ENCODE measurements around the gene IFT43. TPM values are rescaled to one million over a fixed set of nuclear protein-coding genes. Genes with fewer than 3 reads are reported as not detected.
A peak's percentile ranks its signal among the peaks of the same experiment; 100 is the strongest.

Gene IFT43
- total RNA-seq, 2 donors from 2014 or later = 7.9 to 11.5 TPM

DNA sequence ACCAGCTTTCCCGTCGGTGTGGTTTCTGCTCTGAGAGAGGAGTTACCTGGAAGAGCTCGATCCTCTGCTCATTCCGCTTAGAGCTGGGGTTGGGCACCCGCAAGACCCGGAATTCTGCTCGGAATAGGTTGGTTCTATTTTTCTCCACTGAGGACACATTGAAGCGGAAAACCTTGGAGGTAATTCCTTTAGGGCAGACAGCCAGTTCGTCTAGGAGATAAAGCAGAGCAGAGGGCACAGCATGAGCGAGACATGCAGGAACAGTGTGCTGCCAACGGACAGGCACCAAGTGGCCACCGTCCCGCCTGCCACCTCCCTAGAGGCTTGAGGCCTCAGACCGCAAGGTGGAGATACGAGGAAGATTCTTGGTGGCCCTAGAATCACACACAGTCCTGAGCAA, 14.1 kb upstream of the IFT43 start:
- Mint-ChIP-seq H3K9me3 (no peaks in the 10 kb centered on the region), H3K36me3 (no peaks in the 10 kb centered on the region), H3K4me3 (no peak overlapping the region), H3K4me1 (ENCODE audit: low read depth in 2 of 2) (no peaks in the 10 kb centered on the region), H3K27ac (no peak overlapping the region), H3K27me3 (no peaks in the 10 kb centered on the region)
- no peak for DNase-seq (ENCODE audit: low spot score)
- ATAC-seq = no peak

DNA sequence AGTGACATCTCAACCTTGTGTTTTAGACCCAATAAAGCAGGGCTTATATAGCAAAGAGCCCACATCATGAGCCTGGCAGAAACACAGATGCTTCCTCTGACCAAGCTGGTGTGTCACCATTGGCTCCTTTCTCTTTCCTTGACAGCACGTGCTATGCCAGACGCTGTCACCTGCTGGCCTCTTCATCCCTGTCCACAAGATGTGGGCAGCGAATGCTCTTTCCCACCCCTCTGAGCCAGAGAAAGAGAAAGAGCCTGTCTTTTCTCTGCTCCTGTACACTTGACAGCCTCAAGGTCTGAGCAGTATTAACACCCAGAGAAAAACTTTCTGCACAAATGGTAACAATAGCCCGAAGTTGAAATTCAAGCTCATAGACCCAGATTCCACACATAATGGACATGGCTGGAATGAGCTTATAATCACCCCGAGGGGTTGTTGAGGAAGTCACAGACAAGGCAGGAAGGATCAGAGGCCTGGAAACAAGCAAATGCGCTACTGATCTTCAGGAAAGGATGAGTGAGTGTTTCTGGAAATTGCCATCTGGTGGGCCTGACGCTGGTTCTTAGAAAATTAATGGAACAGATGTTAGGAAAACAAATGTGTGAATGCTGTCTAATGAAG, 12.7 kb upstream of the IFT43 start:
- Mint-ChIP-seq H3K9me3 (no peaks in the 10 kb centered on the region), H3K36me3 (no peaks in the 10 kb centered on the region), H3K27ac (no peak overlapping the region), H3K4me3 (no peak overlapping the region), H3K27me3 (no peaks in the 10 kb centered on the region), H3K4me1 (ENCODE audit: low read depth in 2 of 2) (no peaks in the 10 kb centered on the region)
- DNase-seq (ENCODE audit: low spot score) (no peak), ATAC-seq (no peak)

DNA sequence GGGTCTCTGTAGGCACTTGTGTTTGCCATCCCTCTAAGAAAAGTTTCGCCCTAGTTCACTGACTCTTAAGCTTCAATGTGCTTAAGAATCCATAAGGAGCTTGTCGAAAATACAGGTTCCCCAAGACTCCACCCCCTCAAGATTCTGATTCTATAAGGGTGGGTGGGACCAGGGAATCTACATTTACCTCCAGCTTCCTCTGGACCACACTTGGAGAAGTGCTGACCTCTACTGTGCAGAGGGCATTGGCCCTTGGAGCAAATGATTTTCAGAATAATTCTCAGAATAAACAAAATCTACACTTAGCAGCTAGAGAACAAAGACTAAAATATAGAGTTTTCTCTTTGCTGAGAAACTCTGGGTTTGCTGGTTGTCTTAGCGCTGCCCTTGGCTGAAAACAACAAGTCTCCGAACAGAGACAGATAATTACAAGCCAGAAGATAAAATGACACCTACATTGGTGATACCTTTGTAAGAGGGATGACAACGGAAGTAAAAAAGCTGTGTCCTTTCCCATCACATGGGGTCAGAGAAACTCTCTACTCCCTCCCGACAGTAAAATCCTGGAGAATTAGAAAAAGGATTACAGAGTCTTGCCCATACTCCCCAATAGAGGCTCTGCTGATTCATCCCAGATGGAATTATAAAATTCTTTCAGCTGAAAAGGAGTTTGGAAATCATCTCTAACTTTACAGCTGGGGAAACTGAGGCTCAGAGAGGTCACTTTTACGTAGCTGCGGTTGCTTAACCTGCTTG, 8.6 kb upstream of the IFT43 start:
- Mint-ChIP-seq H3K27me3 (no peaks in the 10 kb centered on the region), H3K4me1 (ENCODE audit: low read depth in 2 of 2) (peaks cover 30 to 32% of the 10 kb centered on the region in 2 donors), H3K9me3 (no peaks in the 10 kb centered on the region), H3K27ac (no peak overlapping the region), H3K36me3 (no peaks in the 10 kb centered on the region), H3K4me3 (no peak overlapping the region)
- ATAC-seq (no peak), DNase-seq (ENCODE audit: low spot score) (no peak)

DNA sequence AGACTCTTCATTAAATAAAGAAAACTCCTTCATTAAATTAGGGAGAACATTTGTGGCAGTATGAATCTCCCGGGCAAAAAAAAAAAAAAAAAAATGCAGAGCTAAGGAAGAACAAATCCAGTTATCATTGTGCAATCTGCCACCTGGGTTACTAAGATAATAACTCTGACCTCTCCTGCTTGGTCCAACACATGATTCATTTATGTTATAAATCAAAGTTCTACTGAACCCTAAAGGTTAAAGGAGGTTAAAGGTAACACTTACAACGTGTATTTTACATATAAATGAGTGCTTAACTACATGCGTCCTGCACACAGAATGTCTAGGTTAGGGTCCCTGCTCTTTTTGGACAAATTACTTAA, 8.0 kb upstream of the IFT43 start:
- no peak for ATAC-seq
- no peak overlapping the region for H3K4me3 Mint-ChIP-seq
- no peaks in the 10 kb centered on the region for H3K36me3 Mint-ChIP-seq
- H3K27me3 Mint-ChIP-seq = no peaks in the 10 kb centered on the region
- H3K9me3 Mint-ChIP-seq = no peaks in the 10 kb centered on the region
- no peak for DNase-seq (ENCODE audit: low spot score)
- peaks cover 31 to 32% of the 10 kb centered on the region in 2 donors for H3K4me1 Mint-ChIP-seq (ENCODE audit: low read depth in 2 of 2)
- no peak overlapping the region for H3K27ac Mint-ChIP-seq

DNA sequence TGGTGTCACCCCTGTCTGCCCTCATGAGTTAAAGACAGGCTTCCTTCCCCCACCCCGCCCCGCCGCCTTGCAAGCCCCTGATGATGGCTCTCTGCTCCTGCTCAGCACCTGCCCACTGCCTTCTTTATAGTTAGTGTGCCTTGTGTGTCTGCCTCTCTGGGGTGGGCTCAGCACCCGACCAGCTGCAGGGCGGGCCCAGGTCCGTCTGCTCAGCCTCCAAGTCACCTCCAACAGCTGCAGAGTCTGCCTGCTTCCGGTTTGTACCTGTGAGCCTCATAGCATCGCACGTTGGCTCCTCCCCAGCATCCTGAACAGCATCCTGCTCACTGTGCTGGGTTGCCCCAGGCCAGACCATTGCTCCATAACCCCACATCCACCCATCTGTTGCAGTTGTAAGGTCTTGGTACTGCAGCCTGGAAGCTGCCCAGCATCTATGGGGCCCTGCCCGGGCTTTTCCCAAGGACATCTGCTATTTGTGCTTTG, 7.3 kb upstream of the IFT43 start:
- Mint-ChIP-seq H3K4me3 (no peak overlapping the region), H3K4me1 (ENCODE audit: low read depth in 2 of 2) (peaks cover 31 to 32% of the 10 kb centered on the region in 2 donors), H3K36me3 (no peaks in the 10 kb centered on the region), H3K27ac (peak overlapping the region in 1 of 2 donors; percentile 58), H3K9me3 (no peaks in the 10 kb centered on the region), H3K27me3 (no peaks in the 10 kb centered on the region)
- no peak for DNase-seq (ENCODE audit: low spot score)
- no peak for ATAC-seq

DNA sequence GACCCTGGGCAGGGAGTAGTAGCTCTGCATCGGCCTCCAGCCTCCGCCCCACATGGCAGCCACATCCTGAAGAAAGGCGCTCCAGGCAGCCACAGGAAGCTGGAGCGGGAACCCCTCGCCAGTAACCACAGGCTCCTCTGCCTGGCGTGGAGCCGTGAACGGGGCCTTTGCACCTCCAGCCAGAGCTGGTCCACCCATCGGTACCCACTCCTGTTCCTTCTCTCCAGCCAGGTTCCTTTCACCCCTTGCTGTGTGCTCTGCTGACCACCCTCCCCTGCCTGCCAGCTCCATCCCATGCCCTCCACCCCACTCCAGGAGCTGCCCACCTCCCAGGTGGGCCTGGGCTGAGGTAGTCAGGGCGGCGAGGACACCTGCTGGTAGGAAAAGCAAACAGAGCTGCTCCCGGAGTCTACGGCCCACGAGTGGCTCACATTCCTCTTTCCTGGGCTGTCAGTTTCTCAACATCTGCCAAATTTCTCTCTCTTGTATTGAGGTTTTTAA, 6.4 kb upstream of the IFT43 start:
- no peak for ATAC-seq
- no peaks in the 10 kb centered on the region for H3K36me3 Mint-ChIP-seq
- H3K4me3 Mint-ChIP-seq = no peak overlapping the region
- DNase-seq (ENCODE audit: low spot score) = no peak
- H3K27ac Mint-ChIP-seq = peak overlapping the region in 1 of 2 donors; percentile 58
- peaks cover 31 to 32% of the 10 kb centered on the region in 2 donors for H3K4me1 Mint-ChIP-seq (ENCODE audit: low read depth in 2 of 2)
- H3K27me3 Mint-ChIP-seq = no peaks in the 10 kb centered on the region
- no peaks in the 10 kb centered on the region for H3K9me3 Mint-ChIP-seq

DNA sequence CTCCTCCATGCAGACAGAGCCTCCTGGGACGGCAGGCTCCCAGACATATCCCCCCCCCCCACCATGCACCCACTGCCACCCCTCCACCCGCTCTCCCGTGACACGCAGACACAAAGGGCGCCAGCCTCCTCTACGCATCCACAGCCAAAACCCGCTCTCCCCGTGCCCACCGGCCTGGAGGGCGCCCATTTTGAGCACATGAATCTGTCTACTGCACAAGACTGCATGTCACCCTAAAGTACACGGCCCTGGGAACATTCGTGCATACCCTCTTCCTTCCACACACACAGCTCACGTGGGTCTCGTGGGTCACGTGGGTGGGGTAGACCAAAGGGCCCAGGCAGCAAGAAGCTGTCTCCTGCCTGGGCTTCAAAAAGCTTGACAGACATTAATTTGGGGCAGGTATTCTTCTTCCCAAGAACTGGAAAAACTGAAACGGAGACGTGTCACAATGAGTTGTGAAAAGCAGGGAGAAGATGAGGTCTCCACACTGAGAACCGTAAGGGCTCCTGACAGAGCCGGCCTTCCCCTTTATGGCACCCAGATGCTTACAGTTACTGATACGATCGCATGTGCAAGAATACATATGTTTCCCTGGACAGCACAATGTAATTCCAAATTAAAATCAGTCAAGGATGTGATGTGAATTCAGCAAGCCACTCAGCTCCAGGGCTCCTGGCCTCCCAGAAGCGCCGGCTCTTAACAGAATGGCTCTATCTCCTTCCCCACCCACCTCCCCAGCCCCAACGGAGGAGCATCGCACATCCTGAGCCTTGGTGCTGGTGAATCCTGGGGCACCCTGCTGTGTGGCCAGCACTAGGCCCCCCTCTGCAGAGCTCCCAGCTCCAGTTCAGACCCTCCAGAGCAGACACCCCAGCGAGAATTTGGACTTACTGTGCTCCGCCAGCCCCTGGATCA, 5.7 kb upstream of the IFT43 start:
- Mint-ChIP-seq H3K27ac (peak overlapping the region; percentile 69 to 84), H3K27me3 (no peaks in the 10 kb centered on the region), H3K36me3 (no peaks in the 10 kb centered on the region), H3K4me1 (ENCODE audit: low read depth in 2 of 2) (peaks cover 32% of the 10 kb centered on the region in 2 donors), H3K4me3 (no peak overlapping the region), H3K9me3 (no peaks in the 10 kb centered on the region)
- no peak for DNase-seq (ENCODE audit: low spot score)
- no peak for ATAC-seq

DNA sequence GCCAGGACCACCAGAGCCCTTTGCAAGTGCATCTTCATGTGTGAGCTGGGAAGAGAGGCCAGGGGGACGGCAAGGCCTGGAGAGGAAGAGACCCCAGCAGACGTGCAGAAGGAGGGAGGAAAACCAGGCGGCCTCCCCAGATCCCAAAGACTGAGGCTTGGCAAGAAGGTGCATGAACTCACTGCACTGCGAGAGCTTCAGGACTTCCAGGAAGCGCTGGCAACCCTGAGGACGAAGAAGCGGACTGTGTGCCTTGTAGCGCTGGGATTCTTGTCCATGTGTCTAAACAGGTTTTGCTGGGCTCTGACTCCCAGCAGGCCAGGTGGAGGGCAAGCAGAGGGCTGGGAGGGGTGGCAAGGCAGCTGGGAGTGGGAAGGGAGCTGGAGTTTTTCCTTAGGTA, 4.7 kb upstream of the IFT43 start:
- no peak for DNase-seq (ENCODE audit: low spot score)
- no peak for ATAC-seq
- peak overlapping the region; percentile 88 for H3K4me3 Mint-ChIP-seq
- H3K4me1 Mint-ChIP-seq (ENCODE audit: low read depth in 2 of 2) = peaks cover 35 to 39% of the 10 kb centered on the region in 2 donors
- H3K27me3 Mint-ChIP-seq = no peaks in the 10 kb centered on the region
- H3K36me3 Mint-ChIP-seq = no peaks in the 10 kb centered on the region
- H3K9me3 Mint-ChIP-seq = no peaks in the 10 kb centered on the region
- H3K27ac Mint-ChIP-seq = peak overlapping the region; percentile 69 to 84

DNA sequence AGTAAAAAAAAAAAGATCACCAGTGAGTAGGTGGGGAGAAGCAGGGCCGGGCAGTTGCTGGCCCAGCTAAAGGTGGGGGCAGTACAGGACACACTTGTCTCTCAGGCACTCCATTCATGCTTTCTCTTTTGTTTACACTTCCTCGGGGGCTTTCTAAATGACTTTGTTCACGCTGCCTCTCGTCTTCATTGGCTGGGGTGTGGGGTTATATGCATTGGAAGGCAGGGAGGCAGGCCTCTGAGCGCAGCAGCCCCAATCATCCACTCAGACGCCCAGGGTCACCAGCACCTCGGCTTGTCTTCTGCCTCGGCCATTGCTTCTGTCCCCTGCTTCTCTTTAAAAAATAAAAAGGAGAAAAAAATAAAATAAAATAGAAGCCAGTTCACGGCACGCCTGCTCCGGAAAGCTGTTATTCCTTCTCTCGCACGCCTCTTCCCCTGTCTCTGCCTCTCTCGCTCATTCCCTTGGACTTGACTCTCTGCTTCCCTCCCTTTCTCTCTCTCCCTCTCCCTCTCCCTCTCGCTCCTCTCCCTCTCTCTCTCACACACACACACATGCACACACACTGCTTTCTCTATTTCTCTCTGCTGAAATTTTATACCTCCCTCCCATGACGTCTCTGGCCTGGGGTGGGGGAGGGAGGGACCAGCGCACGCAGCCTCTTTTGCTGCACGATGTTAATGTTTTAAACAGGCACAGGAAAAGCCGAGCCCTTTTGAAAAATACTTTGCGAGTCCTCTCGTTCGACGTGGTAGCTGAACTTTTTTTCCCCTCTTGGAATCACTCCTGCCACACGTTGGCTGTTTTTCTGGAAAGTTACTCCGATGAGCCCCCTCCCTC, 3.9 kb upstream of the IFT43 start, which contains the start of gene TGFB3:
TGFB3 (minus strand) TSS at position 570 of the 840 bp plus-strand sequence. CDS start 1,102 bp downstream, outside the sequence.
- Mint-ChIP-seq H3K27ac (peak within 1 kb of the TSS; percentile 69 to 84), H3K36me3 (no peaks in the 10 kb centered on the region), H3K4me1 (ENCODE audit: low read depth in 2 of 2) (peaks cover 40 to 46% of the 10 kb centered on the region in 2 donors), H3K9me3 (no peaks in the 10 kb centered on the region), H3K4me3 (peak within 1 kb of the TSS; percentile 88), H3K27me3 (no peaks in the 10 kb centered on the region)
- DNase-seq (ENCODE audit: low spot score) (peak; percentile 76), ATAC-seq (peak; percentile 85 to 88)

DNA sequence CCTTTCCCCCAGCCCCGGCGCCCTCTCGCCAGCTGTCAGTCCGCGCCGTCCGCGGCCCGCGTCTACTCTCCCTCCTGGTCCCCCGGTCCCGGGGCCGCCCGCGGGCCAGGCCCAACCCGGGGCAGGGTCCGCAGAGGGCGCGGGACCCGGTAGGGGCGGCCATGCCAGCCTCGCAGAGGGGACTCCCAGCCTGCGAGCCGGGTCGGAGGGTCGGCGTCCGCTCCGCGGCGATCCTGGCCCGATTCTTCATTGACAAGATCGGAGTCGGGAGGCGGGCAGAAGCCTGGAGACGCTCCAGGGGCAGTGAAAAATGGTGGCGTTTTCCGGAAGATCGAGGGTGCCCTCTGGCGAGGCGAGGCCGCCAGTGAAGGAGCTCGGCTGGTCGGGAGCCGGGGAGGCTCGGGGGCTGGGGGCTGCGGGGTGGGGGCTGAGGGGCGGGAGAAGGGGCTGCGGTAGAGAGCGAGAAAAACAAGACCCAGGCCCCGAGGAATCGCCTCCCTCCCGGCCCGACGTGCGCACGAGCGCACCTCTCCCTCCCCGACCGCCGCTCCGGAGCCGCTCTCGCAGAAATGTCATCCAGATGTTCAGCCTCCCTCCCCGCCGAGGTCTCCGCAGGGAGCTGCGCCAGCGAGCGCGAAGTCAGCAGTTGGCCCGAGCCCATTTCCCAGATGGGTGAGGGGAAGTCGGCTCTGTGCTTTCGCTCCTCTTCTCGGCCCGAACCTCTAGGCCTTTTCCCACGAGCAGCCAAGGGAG, 3.1 kb upstream of the IFT43 start:
- peak overlapping the region; percentile 69 to 84 for H3K27ac Mint-ChIP-seq
- peaks cover 40 to 51% of the 10 kb centered on the region in 2 donors for H3K4me1 Mint-ChIP-seq (ENCODE audit: low read depth in 2 of 2)
- DNase-seq (ENCODE audit: low spot score) (peak; percentile 83), ATAC-seq (peak; percentile 76 to 78)
- no peaks in the 10 kb centered on the region for H3K9me3 Mint-ChIP-seq
- no peaks in the 10 kb centered on the region for H3K36me3 Mint-ChIP-seq
- no peaks in the 10 kb centered on the region for H3K27me3 Mint-ChIP-seq
- peak overlapping the region; percentile 88 for H3K4me3 Mint-ChIP-seq

DNA sequence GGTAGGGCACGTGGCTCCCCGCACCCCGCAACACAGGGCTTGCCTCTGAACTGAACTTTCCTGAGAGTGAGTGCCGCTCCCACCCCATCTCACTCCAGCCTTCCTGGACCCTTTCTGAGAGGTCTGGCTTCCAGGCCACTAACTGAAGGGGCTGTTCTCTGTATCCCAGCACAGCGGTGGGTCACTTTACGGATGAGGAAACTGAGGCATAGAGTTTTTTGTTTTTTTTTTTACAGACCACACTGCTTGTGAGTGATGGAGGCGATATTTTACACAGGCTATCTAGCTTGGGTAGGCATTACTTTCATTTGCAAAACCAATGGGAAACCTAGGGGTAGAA, 2.6 kb upstream of the IFT43 start:
- Mint-ChIP-seq H3K27me3 (no peaks in the 10 kb centered on the region), H3K9me3 (no peaks in the 10 kb centered on the region), H3K27ac (peak overlapping the region in 1 of 2 donors; percentile 68), H3K36me3 (no peaks in the 10 kb centered on the region), H3K4me3 (peak overlapping the region; percentile 88), H3K4me1 (ENCODE audit: low read depth in 2 of 2) (peaks cover 40 to 51% of the 10 kb centered on the region in 2 donors)
- ATAC-seq = no peak
- DNase-seq (ENCODE audit: low spot score) = no peak

DNA sequence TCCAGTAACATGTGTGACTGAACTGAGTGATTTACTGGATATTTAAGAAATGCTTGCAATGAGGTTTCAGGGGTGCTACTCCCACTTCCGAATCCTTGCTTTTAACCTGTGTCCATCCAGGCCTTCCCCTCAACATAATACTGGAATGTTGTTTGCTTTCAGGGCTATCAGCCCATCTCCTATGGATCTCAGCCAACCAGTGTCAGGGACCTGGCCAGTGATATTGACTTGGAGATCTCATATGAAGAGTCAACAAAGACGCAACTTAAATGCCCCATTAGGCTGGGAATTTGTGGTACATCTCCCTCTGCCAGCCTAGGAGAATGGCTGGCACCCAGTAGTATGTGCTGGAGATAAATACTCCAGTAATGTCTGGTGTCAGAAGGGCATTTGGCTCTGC, 889 bp upstream of the IFT43 start:
- Mint-ChIP-seq H3K4me1 (ENCODE audit: low read depth in 2 of 2) (peaks cover 26 to 40% of the 10 kb centered on the region in 2 donors), H3K4me3 (peak overlapping the region; percentile 91), H3K27ac (no peak overlapping the region)

More for the DNA sequence above, 889 bp upstream of the IFT43 start:
- Mint-ChIP-seq H3K36me3 (no peaks in the 10 kb centered on the region), H3K9me3 (no peaks in the 10 kb centered on the region), H3K27me3 (no peaks in the 10 kb centered on the region)
- ATAC-seq (no peak), DNase-seq (ENCODE audit: low spot score) (no peak)
